A549 (cell line): Measurements from ENCODE around the gene ZNF407. TPM values are rescaled to one million over a fixed set of nuclear protein-coding genes. Genes with fewer than 3 reads are reported as not detected.

ENCODE experiments used
- ATAC-seq, 2 experiments: fragments of 200-7000 bp in 1 of 2; fragments of >200 bp in 1 of 2; cut with Nextera tagmentation in 1 of 2; cut with Tn5 transposase in 1 of 2; 3 replicates each; pipeline versions ENCODE4 v1.8.0 to v1.9.1; 2018 to 2020; ENCODE audit warnings: mild to moderate bottlenecking in 1 of 2, moderate library complexity in 1 of 2
- CTCF ChIA-PET: fragments of 300-600 bp; sonication (Branson Sonifier 250); formaldehyde crosslinking; extraction: SDS; loops from one replicate; lab custom pipeline; 2021; ENCODE audit warnings: antibody characterized with exemption, inconsistent platforms; lab: Yijun Ruan, JAX
- POLR2A ChIA-PET: fragments of 350-600 bp; formaldehyde crosslinking; extraction: SDS; loops from one replicate; lab custom pipeline; 2021; ENCODE audit warnings: antibody characterized with exemption, inconsistent platforms; lab: Yijun Ruan, JAX
- DNase-seq, 2 experiments: peaks; one replicate each; pipeline versions ENCODE4 v3.0.0 to v3.0.0-alpha.2; 2011 to 2016; ENCODE audit warnings: low read depth in 1 of 2, low spot score in 1 of 2
- FAIRE-seq: peaks from 2 replicates; lab custom pipeline; 2011; peaks lifted over from hg19 to GRCh38; lab: Jason Lieb, UNC
- H3K27ac ChIP-seq, 2 experiments: fragments of >200 bp; sonication (Bioruptor Twin); formaldehyde crosslinking; 3 replicates each; pipeline ENCODE4 v1.5.1; 2016 to 2017
- H3K4me1 ChIP-seq: fragments of >200 bp; sonication (Bioruptor Twin); formaldehyde crosslinking; 3 replicates; pipeline ENCODE4 v1.6.1; 2016
- H3K4me2 ChIP-seq: fragments of >200 bp; sonication (Bioruptor Twin); formaldehyde crosslinking; 3 replicates; pipeline ENCODE4 v1.6.1; 2016
- H3K4me3 ChIP-seq: fragments of >200 bp; sonication (Bioruptor Twin); formaldehyde crosslinking; 3 replicates; pipeline ENCODE4 v1.5.1; 2016
- H3K9me3 ChIP-seq: fragments of >200 bp; sonication (Bioruptor Twin); formaldehyde crosslinking; 3 replicates; pipeline ENCODE4 v1.6.1; 2016
- ATOH8 ChIP-seq: fragments of 250-450 bp; sonication (Bioruptor Pico); IDR thresholded peaks from 2 replicates; pipeline ENCODE4 v1.5.0; 2020; ENCODE audit warnings: low read depth, mild to moderate bottlenecking, moderate library complexity
- CBX8 ChIP-seq: fragments of 200-600 bp; sonication (generic); IDR thresholded peaks from 2 replicates; pipeline ENCODE4 v1.6.1; 2016
- CEBPB ChIP-seq, 2 experiments: fragments of >200 bp in 1 of 2; sonication (Bioruptor Twin) in 1 of 2; formaldehyde crosslinking in 1 of 2; IDR thresholded peaks; 2 replicates each; pipeline ENCODE4 v1.6.1; 2012 to 2016
- CHD2 ChIP-seq: fragments of 150-350 bp; IDR thresholded peaks from 2 replicates; pipeline ENCODE4 v1.6.1; 2014; ENCODE audit warnings: low read length; ENCODE audit not compliant: partially characterized antibody
- CHD4 ChIP-seq: fragments of 200-600 bp; sonication (generic); IDR thresholded peaks from 2 replicates; pipeline ENCODE4 v1.6.1; 2016; ENCODE audit warnings: antibody characterized with exemption, mild to moderate bottlenecking, borderline replicate concordance
- EP300 ChIP-seq, 2 experiments: fragments of >200 bp; sonication (Bioruptor Twin); formaldehyde crosslinking; IDR thresholded peaks; 2 replicates in 1 of 2; 3 replicates in 1 of 2; pipeline ENCODE4 v1.6.1; 2016 to 2017
- FOXS1 ChIP-seq: fragments of 250-450 bp; sonication (Bioruptor Pico); IDR thresholded peaks from 2 replicates; pipeline ENCODE4 v1.5.0; 2020; ENCODE audit warnings: mild to moderate bottlenecking, moderate library complexity
- HDAC2 ChIP-seq: fragments of 200-600 bp; sonication (generic); IDR thresholded peaks from 2 replicates; pipeline ENCODE4 v1.6.1; 2016
- HEYL ChIP-seq: fragments of 250-450 bp; sonication (Bioruptor Pico); IDR thresholded peaks from 2 replicates; pipeline ENCODE4 v1.8.0; 2021; ENCODE audit warnings: mild to moderate bottlenecking, moderate library complexity
- HOXA7 ChIP-seq: fragments of 250-450 bp; sonication (Bioruptor Pico); IDR thresholded peaks from 2 replicates; pipeline ENCODE4 v1.5.0; 2020; ENCODE audit warnings: mild to moderate bottlenecking, moderate library complexity
- HOXB5 ChIP-seq: fragments of 250-450 bp; sonication (Bioruptor Pico); IDR thresholded peaks from 2 replicates; pipeline ENCODE4 v1.5.0; 2020; ENCODE audit warnings: mild to moderate bottlenecking, moderate library complexity
- MAFK ChIP-seq: fragments of 450-650 bp; IDR thresholded peaks from 2 replicates; pipeline ENCODE4 v1.6.1; 2014; ENCODE audit not compliant: partially characterized antibody
- NFE2L2 ChIP-seq: fragments of 150-350 bp; conservative IDR thresholded peaks from 2 replicates; pipeline ENCODE4 v1.6.1; 2014; ENCODE audit warnings: low read length
- NPAS2 ChIP-seq: fragments of 250-450 bp; sonication (Bioruptor Pico); IDR thresholded peaks from 2 replicates; pipeline ENCODE4 v1.8.0; 2022; ENCODE audit warnings: mild to moderate bottlenecking, moderate library complexity, borderline replicate concordance
- NR3C1 ChIP-seq: fragments of >200 bp; sonication (Bioruptor Twin); formaldehyde crosslinking; IDR thresholded peaks from 3 replicates; pipeline ENCODE4 v1.6.1; 2017
- PBX3 ChIP-seq: IDR thresholded peaks from 2 replicates; pipeline ENCODE4 v1.6.1; 2012
- POLR2A ChIP-seq: IDR thresholded peaks from 2 replicates; pipeline ENCODE4 v1.6.1; 2012; ENCODE audit warnings: mild to moderate bottlenecking, low read length
- POLR2AphosphoS2 ChIP-seq: conservative IDR thresholded peaks from 2 replicates; pipeline ENCODE4 v1.6.1; 2012; ENCODE audit warnings: low read length, improper control_type of control experiment, inconsistent platforms
- RARB ChIP-seq: fragments of 250-450 bp; sonication (Bioruptor Pico); IDR thresholded peaks from 2 replicates; pipeline ENCODE4 v1.8.0; 2021; ENCODE audit warnings: mild to moderate bottlenecking, moderate library complexity
- RFX5 ChIP-seq: fragments of 450-650 bp; IDR thresholded peaks from 2 replicates; pipeline ENCODE4 v1.7.1; 2014; ENCODE audit warnings: antibody characterized with exemption, mild to moderate bottlenecking, moderate library complexity
- SREBF2 ChIP-seq: fragments of 450-650 bp; IDR thresholded peaks from 2 replicates; pipeline ENCODE4 v1.6.1; 2014; ENCODE audit warnings: mild to moderate bottlenecking, moderate library complexity
- TP53 ChIP-seq: fragments of 250-450 bp; sonication (Bioruptor Pico); IDR thresholded peaks from 2 replicates; pipeline ENCODE4 v1.5.0; 2021; ENCODE audit warnings: mild to moderate bottlenecking, moderate library complexity
- ZC3H11A ChIP-seq: fragments of 450-650 bp; IDR thresholded peaks from 2 replicates; pipeline ENCODE4 v1.6.1; 2014; ENCODE audit warnings: antibody characterized with exemption, mild to moderate bottlenecking
- ZFP36 ChIP-seq: fragments of 450-650 bp; IDR thresholded peaks from 2 replicates; pipeline ENCODE4 v1.6.1; 2014; ENCODE audit warnings: borderline replicate concordance; ENCODE audit not compliant: partially characterized antibody
- WGBS: methylation state at CpG from one replicate; pipeline ENCODE4 v1.1.6; 2017; ENCODE audit errors: missing lambda C conversion rate; 5-methylcytosine and 5-hydroxymethylcytosine counted together
- polyA plus RNA-seq, 4 experiments: library from polyadenylated mRNA; depleted of rRNA in 3 of 4; stranded (reverse); fragments of >200 nt; fragmentation: RNase III in 1 of 4; extraction: RNeasy Plus Mini Kit Qiagen cat#74134 plus additional on column Dnase treatment in 1 of 4; gene quantifications; 2 replicates in 3 of 4; 3 replicates in 1 of 4; pipeline ENCODE4 v1.2.3, GENCODE V29; 2011 to 2017
- TF ChIP-seq, protein P1 (sequence below): fragments of >200 bp; sonication (Bioruptor Twin); formaldehyde crosslinking; IDR thresholded peaks from 3 replicates; pipeline ENCODE4 v1.5.1; 2016

The ZNF407 gene
- polyA plus RNA-seq, 2 of the 4 experiments (the other 2 are of a cell fraction) = 2.5 to 3.0 TPM

GRCh38 chr18:74840492-74841167 is 243.0 kb downstream of the ZNF407 start (continued):
- TF ChIP-seq, protein P1, sequence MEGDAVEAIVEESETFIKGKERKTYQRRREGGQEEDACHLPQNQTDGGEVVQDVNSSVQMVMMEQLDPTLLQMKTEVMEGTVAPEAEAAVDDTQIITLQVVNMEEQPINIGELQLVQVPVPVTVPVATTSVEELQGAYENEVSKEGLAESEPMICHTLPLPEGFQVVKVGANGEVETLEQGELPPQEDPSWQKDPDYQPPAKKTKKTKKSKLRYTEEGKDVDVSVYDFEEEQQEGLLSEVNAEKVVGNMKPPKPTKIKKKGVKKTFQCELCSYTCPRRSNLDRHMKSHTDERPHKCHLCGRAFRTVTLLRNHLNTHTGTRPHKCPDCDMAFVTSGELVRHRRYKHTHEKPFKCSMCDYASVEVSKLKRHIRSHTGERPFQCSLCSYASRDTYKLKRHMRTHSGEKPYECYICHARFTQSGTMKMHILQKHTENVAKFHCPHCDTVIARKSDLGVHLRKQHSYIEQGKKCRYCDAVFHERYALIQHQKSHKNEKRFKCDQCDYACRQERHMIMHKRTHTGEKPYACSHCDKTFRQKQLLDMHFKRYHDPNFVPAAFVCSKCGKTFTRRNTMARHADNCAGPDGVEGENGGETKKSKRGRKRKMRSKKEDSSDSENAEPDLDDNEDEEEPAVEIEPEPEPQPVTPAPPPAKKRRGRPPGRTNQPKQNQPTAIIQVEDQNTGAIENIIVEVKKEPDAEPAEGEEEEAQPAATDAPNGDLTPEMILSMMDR = no peak
- TF ChIP-seq CBX8 = no peak
- TF ChIP-seq SREBF2 = no peak

GRCh38 chr18:74841248-74841647 is 243.6 kb downstream of the ZNF407 start:
- no peak for FAIRE-seq
- TF ChIP-seq SREBF2 = no peak
- TF ChIP-seq HOXA7 (CRISPR knock-in tag) = no peak
- no peak for TF ChIP-seq RARB
- no peak for TF ChIP-seq CEBPB (IDR thresholded peaks at IDR 0.05)
- TF ChIP-seq, all 56 proteins: peak for 0
- ATAC-seq (no peak), DNase-seq (no peak)
- peaks cover 10% of the 10 kb centered on the region for H3K4me1 ChIP-seq
- ChIA-PET CTCF (no interaction called here), POLR2A (no interaction called here)
- no peak overlapping the region; a peak in 1 of 6 replicates for H3K27ac ChIP-seq
- no peak overlapping the region; the same call in 2 of the 3 replicates for H3K4me2 ChIP-seq
- H3K4me3 ChIP-seq = no peak overlapping the region
- 93% methylated on average over 6 of the region's 6 CpGs for WGBS
- no peaks in the 10 kb centered on the region for H3K9me3 ChIP-seq

DNA sequence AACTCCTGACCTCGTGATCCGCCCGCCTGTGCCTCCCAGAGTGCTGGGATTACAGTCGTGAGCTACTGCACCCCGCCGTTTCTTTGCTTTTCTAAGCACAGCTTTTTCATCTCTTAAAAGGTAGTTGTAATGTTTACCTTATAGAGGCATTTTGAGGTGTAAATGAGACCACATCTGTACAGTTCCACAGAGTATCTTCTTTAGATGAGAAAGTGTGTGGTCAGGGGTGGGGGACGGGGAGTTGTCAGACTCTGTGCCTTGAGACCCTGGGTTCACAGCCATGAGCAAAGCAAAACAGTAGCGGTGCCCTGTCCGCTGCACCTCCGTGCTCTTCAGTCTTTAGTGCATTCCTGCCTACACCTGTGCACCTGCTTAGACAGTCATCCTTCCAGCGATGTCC is 251.6 kb downstream of the ZNF407 start:
- no peaks in the 10 kb centered on the region for H3K4me1 ChIP-seq
- H3K4me3 ChIP-seq = no peak overlapping the region
- WGBS = 90% methylated on average over 9 of the region's 11 CpGs
- POLR2A ChIA-PET = no interaction called here
- no peak overlapping the region for H3K4me2 ChIP-seq
- TF ChIP-seq POLR2A (no peak), ZC3H11A (no peak), HDAC2 (no peak), CHD4 (no peak), CEBPB (IDR thresholded peaks at IDR 0.05) (no peak), CHD2 (no peak), ATOH8 (no peak), ZFP36 (no peak), PBX3 (no peak), NR3C1 (no peak), POLR2AphosphoS2 (no peak)
- H3K27ac ChIP-seq = no peak overlapping the region
- DNase-seq (no peak), ATAC-seq (no peak), FAIRE-seq (no peak)
- CTCF ChIA-PET = no interaction called here
- H3K9me3 ChIP-seq = no peaks in the 10 kb centered on the region

- H3K4me3 ChIP-seq = no peak overlapping the region
- no peak overlapping the region for H3K27ac ChIP-seq
- POLR2A ChIA-PET = no interaction called here
- CTCF ChIA-PET = no interaction called here
- ATAC-seq = no peak
- H3K9me3 ChIP-seq = no peaks in the 10 kb centered on the region
- no peak for DNase-seq
- no peak for FAIRE-seq
- no peaks in the 10 kb centered on the region for H3K4me1 ChIP-seq
- TF ChIP-seq CHD4 (no peak), CEBPB (IDR thresholded peaks at IDR 0.05) (no peak), NPAS2 (CRISPR knock-in tag) (no peak), HDAC2 (no peak), TP53 (no peak), NFE2L2 (no peak), PBX3 (no peak), MAFK (no peak), EP300 (IDR thresholded peaks at IDR 0.05) (no peak), RFX5 (no peak), HEYL (CRISPR knock-in tag) (no peak), HOXB5 (CRISPR knock-in tag) (no peak), FOXS1 (no peak)
- no peak overlapping the region for H3K4me2 ChIP-seq
Observed at GRCh38 chr18:74856434-74856833, 258.8 kb downstream of the ZNF407 start.
